IMR-90 (cell line): Measurements from ENCODE around the gene IGF2BP1. TPM values are rescaled to one million over a fixed set of nuclear protein-coding genes. Genes with fewer than 3 reads are reported as not detected.

Experiments used
- SMC3 ChIP-seq: fragments of 150-350 bp; IDR thresholded peaks from 2 replicates; pipeline ENCODE4 v1.6.1; 2016; ENCODE audit warnings: low read depth, mild to moderate bottlenecking, antibody characterized with exemption, low read length, moderate library complexity
- microRNA-seq, 2 experiments: library from miRNA; stranded (forward) in 1 of 2; unstranded in 1 of 2; fragments of 10-50 nt in 1 of 2; fragments of <30 nt in 1 of 2; gene quantifications in 1 of 2; microRNA quantifications in 1 of 2; one replicate each; pipeline versions ENCODE3 to v1.1.0; 2013 to 2020; ENCODE audit not compliant: insufficient read depth in 1 of 2, insufficient read length in 1 of 2, unreplicated experiment in 1 of 2
- polyA plus RNA-seq, 3 experiments: library from polyadenylated mRNA; depleted of rRNA; stranded (reverse); fragments of >200 nt; gene quantifications; 2 replicates each; pipeline ENCODE4 v1.2.3, GENCODE V29; 2012; ENCODE audit warnings: low replicate concordance in 1 of 3
- small RNA-seq, 5 experiments: library from RNA; depleted of rRNA; stranded (forward); fragments of <200 nt; gene quantifications; one replicate each; pipeline ENCODE3, GENCODE V24; 2012
- total RNA-seq: library from RNA; depleted of rRNA; stranded (reverse); fragments of >200 nt; gene quantifications from 2 replicates; pipeline ENCODE4 v1.2.3, GENCODE V29; 2012; rRNA removed

The IGF2BP1 gene
- total and polyA plus RNA-seq, 2 of the 4 experiments (the other 2 are of a cell fraction): 10.2 to 13.1 TPM

DNA sequence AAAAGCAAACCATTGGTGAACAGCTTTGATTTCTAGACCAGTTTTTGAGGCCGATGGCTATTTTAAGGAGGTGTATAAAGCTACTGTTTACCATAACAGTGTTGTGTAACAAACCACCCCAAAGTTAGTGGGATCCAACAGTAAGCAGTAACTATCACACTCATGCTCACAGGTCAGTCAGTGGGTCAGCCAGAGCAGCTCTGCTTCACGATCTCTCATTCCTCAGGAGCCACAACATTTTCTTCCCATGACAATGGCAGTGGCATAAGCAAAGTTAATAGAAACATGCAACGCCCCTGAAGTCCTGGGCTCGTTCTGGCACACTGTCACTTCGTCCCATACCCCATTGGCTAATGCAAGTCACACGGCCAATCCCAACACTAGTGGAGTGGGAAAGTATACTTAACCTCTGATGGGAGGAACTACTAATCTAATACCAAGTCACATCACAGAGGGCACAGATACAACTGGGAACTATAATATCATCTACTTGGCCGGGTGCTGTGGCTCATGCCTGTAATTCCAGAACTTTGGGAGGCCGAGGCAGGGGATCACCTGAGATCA lies 107.4 kb downstream of the IGF2BP1 start (continued):
- no peak for TF ChIP-seq SMC3

Small RNA genes within 50 kb of the gene (microRNA-seq; reads per million reads assigned to microRNA genes)
- not detected for gene RF00017 (ENCODE audit: insufficient read depth, insufficient read length)
- not detected for gene RF01210 (ENCODE audit: insufficient read depth, insufficient read length)
- gene RNU1-42P (ENCODE audit: insufficient read depth, insufficient read length): not detected
- not detected for gene RNU6-826P (ENCODE audit: insufficient read depth, insufficient read length)

Small RNA genes within 50 kb of the gene (small RNA-seq; reads per million reads assigned to genes)
- gene RF00017 (0 reads per million in 5 experiments), gene RF01210 (0 reads per million in 5 experiments), gene RNU1-42P (0 to 2.4 (median 0.15) reads per million in 5 experiments), gene RNU6-826P (0 to 4.2 (median 0.08) reads per million in 5 experiments)

Other genes with a start within 250 kb of the IGF2BP1 start
- not detected in 2 replicates for gene TTLL6, start 180.2 kb upstream of the IGF2BP1 start, total RNA-seq
- gene TTLL6, start 180.2 kb upstream of the IGF2BP1 start, polyA plus RNA-seq (2012; rRNA removed): not detected in 2 replicates
- gene CALCOCO2, start 166.3 kb upstream of the IGF2BP1 start, total RNA-seq: 32.2 and 53.4 TPM in 2 replicates
- gene CALCOCO2, start 166.3 kb upstream of the IGF2BP1 start, polyA plus RNA-seq (2012; rRNA removed): 31.1 and 35.9 TPM in 2 replicates
- gene ATP5MC1, start 104.6 kb upstream of the IGF2BP1 start, total RNA-seq: 133 and 135 TPM in 2 replicates
- 366 and 371 TPM in 2 replicates for gene ATP5MC1, start 104.6 kb upstream of the IGF2BP1 start, polyA plus RNA-seq (2012; rRNA removed)
- 68.5 and 76.1 TPM in 2 replicates for gene UBE2Z, start 89.0 kb upstream of the IGF2BP1 start, total RNA-seq
- 119 and 126 TPM in 2 replicates for gene UBE2Z, start 89.0 kb upstream of the IGF2BP1 start, polyA plus RNA-seq (2012; rRNA removed)
- gene SNF8, start 52.5 kb upstream of the IGF2BP1 start, total RNA-seq: 171 and 191 TPM in 2 replicates
- gene SNF8, start 52.5 kb upstream of the IGF2BP1 start, polyA plus RNA-seq (2012; rRNA removed): 178 and 181 TPM in 2 replicates
- gene GIP, start 28.8 kb upstream of the IGF2BP1 start, total RNA-seq: not detected in 2 replicates
- 0.44 TPM in 1 of 2 replicates, not detected in the other for gene GIP, start 28.8 kb upstream of the IGF2BP1 start, polyA plus RNA-seq (2012; rRNA removed)
- gene B4GALNT2, start 135.4 kb downstream of the IGF2BP1 start, total RNA-seq: under 0.01 TPM in 1 of 2 replicates, not detected in the other
- gene B4GALNT2, start 135.4 kb downstream of the IGF2BP1 start, polyA plus RNA-seq (2012; rRNA removed): 0.06 TPM in 1 of 2 replicates, not detected in the other
- 0.18 and 0.56 TPM in 2 replicates for gene GNGT2, start 213.2 kb downstream of the IGF2BP1 start, total RNA-seq
- gene GNGT2, start 213.2 kb downstream of the IGF2BP1 start, polyA plus RNA-seq (2012; rRNA removed): 0.65 and 0.79 TPM in 2 replicates
- gene ABI3, start 213.3 kb downstream of the IGF2BP1 start, total RNA-seq: 1.1 TPM in 2 replicates
- 1.2 and 1.4 TPM in 2 replicates for gene ABI3, start 213.3 kb downstream of the IGF2BP1 start, polyA plus RNA-seq (2012; rRNA removed)
- under 0.01 TPM in 2 replicates for gene PHOSPHO1, start 233.4 kb downstream of the IGF2BP1 start, total RNA-seq
- gene PHOSPHO1, start 233.4 kb downstream of the IGF2BP1 start, polyA plus RNA-seq (2012; rRNA removed): 0.48 and 0.56 TPM in 2 replicates